Thyroid gland (tissue), 4 donors: ENCODE results near the gene BNIP3. TPM values are rescaled to one million over a fixed set of nuclear protein-coding genes. Genes with fewer than 3 reads are reported as not detected.

Source experiments
- DNase-seq, 2 donors: peaks; one replicate each; pipeline ENCODE4 v3.0.0-alpha.2; 2019
- H3K27ac ChIP-seq, 3 donors: fragments of 200-600 bp; sonication (generic); 1 replicate in 2 of 3; 2 replicates in 1 of 3; pipeline ENCODE4 v1.5.1; 2016 to 2019; ENCODE audit warnings: mild to moderate bottlenecking in 1 of 3, moderate library complexity in 1 of 3
- H3K27me3 ChIP-seq: fragments of 200-600 bp; sonication (generic); one replicate; pipeline ENCODE4 v1.5.1; 2019
- H3K36me3 ChIP-seq, 2 donors: fragments of 200-600 bp; sonication (generic); one replicate each; pipeline ENCODE4 v1.5.1; 2016 to 2019
- H3K4me1 ChIP-seq, 2 donors: fragments of 200-600 bp; sonication (generic); one replicate each; pipeline ENCODE4 v1.5.1; 2017 to 2019
- H3K4me3 ChIP-seq, 3 donors: fragments of 200-600 bp; sonication (generic); replicated peaks in 1 of 3; 1 replicate in 2 of 3; 2 replicates in 1 of 3; pipeline ENCODE4 v1.5.1; 2016; ENCODE audit warnings: mild to moderate bottlenecking in 1 of 3
- H3K9me3 ChIP-seq: fragments of 200-600 bp; sonication (generic); one replicate; pipeline ENCODE4 v1.5.1; 2017
- POLR2A ChIP-seq, 2 donors: fragments of 450-650 bp; IDR thresholded peaks; one replicate each; pipeline ENCODE4 v1.6.1; 2017; ENCODE audit warnings: antibody characterized with exemption in 2 of 2, mild to moderate bottlenecking in 2 of 2, moderate library complexity in 1 of 2
- WGBS, 2 donors: methylation state at CpG; one replicate each; pipeline ENCODE4 v1.1.5; 2017; 5-methylcytosine and 5-hydroxymethylcytosine counted together
- intact Hi-C: fragments of 100-400 bp; cut with DNase I; formaldehyde crosslinking; loops from one replicate; pipeline ENCODE4 v1.15.1; 2023
- total RNA-seq, 4 donors: library from RNA; depleted of rRNA; stranded (reverse); fragments of >200 nt; gene quantifications; one replicate each; pipeline ENCODE4 v1.2.3, GENCODE V29; 2016
- TF ChIP-seq, protein P1 (sequence below), 6 experiments: fragments of 200-600 bp in 3 of 6; fragments of 450-650 bp in 3 of 6; sonication (generic) in 3 of 6; IDR thresholded peaks; one replicate each; pipeline ENCODE4 v1.5.1; 2016 to 2019; ENCODE audit warnings: antibody characterized with exemption in 6 of 6, mild to moderate bottlenecking in 2 of 6, inconsistent platforms in 1 of 6, moderate library complexity in 1 of 6

BNIP3 gene
- total RNA-seq, 4 donors from 2014 or later, result 54.4 to 124 (median 90.2) TPM

DNA sequence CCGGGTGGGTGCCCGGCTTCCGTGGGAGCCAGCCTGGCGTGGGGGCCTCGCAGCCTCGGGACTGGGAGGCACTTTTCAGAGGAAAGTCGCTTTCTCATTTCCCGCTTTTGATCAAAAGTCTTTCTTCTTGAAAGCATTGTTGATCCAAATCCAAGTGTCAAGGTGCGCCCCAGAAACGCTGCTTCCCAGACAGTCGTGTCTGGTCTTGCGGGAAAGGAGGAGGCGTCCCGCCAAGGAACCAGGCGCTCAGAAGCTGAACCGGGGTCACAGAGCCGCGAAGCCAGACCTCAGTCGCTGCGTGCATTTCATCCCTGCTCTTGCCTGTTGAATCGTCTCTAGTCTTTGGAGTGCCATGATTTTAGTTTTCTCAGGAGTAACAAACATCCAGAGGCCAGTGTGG is 1.1 kb upstream of the BNIP3 start:
- H3K4me3 ChIP-seq, result peak overlapping the region in 2 of 3 donors; percentile 50 to 62
- H3K27me3 ChIP-seq, result no peaks in the 10 kb centered on the region
- peaks cover 14 to 23% of the 10 kb centered on the region in 2 donors for H3K4me1 ChIP-seq
- intact Hi-C loops, result no loop called here
- WGBS, 2 donors, result 79 to 81% methylated on average over 13 to 16 of the region's 21 CpGs
- no peak for DNase-seq
- no peak for TF ChIP-seq POLR2A (IDR thresholded peaks at IDR 0.05)
- TF ChIP-seq, protein P1, sequence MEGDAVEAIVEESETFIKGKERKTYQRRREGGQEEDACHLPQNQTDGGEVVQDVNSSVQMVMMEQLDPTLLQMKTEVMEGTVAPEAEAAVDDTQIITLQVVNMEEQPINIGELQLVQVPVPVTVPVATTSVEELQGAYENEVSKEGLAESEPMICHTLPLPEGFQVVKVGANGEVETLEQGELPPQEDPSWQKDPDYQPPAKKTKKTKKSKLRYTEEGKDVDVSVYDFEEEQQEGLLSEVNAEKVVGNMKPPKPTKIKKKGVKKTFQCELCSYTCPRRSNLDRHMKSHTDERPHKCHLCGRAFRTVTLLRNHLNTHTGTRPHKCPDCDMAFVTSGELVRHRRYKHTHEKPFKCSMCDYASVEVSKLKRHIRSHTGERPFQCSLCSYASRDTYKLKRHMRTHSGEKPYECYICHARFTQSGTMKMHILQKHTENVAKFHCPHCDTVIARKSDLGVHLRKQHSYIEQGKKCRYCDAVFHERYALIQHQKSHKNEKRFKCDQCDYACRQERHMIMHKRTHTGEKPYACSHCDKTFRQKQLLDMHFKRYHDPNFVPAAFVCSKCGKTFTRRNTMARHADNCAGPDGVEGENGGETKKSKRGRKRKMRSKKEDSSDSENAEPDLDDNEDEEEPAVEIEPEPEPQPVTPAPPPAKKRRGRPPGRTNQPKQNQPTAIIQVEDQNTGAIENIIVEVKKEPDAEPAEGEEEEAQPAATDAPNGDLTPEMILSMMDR (IDR thresholded peaks at IDR 0.05), result no peak
- no peaks in the 10 kb centered on the region for H3K9me3 ChIP-seq
- H3K36me3 ChIP-seq, result no peaks in the 10 kb centered on the region
- H3K27ac ChIP-seq, result peak overlapping the region in 1 of 3 donors; percentile 52

DNA sequence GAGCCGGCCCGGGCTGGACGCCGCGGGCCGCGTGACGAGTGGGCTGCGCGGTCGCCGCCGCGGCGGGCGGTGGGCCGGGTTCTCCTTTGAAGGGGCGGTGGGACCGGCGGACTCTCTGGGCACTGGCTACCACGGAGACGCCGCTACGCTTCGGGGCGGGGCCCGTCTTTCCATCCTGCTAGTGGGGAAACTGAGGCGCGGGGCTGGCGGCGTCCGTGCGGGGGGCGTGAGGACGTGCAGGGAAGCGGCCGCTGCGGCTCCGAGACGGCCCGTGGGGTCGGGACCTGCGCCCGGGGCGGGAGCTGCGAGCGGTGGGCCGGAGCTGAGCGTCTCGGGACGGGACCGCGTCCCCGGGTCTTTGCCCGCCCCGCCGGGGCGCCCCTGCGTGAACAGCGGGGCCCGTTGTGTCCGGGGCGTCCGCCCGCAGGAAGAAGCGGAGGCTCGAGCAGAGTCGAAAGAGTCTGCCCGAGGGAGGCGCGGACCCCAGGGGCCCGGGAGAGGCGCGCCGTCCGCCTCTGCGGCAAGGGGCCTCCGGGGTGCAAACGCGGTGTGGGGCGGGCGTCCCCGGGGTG is 548 bp upstream of the BNIP3 start:
- Histone ChIP-seq H3K36me3 (no peaks in the 10 kb centered on the region), H3K27me3 (no peaks in the 10 kb centered on the region), H3K4me3 (peak overlapping the region in 2 of 3 donors; percentile 50 to 62), H3K27ac (peak overlapping the region in 1 of 3 donors; percentile 52), H3K4me1 (peaks cover 14 to 23% of the 10 kb centered on the region in 2 donors), H3K9me3 (no peaks in the 10 kb centered on the region)
- no CpG with 5 or more reads among the region's 83 CpGs for WGBS, 2 donors
- TF ChIP-seq, protein P1 (IDR thresholded peaks at IDR 0.05), result no peak
- TF ChIP-seq POLR2A (IDR thresholded peaks at IDR 0.05), result peak in 1 of 2 donors; percentile 80
- intact Hi-C loops, result no loop called here
- DNase-seq, result no peak

DNA sequence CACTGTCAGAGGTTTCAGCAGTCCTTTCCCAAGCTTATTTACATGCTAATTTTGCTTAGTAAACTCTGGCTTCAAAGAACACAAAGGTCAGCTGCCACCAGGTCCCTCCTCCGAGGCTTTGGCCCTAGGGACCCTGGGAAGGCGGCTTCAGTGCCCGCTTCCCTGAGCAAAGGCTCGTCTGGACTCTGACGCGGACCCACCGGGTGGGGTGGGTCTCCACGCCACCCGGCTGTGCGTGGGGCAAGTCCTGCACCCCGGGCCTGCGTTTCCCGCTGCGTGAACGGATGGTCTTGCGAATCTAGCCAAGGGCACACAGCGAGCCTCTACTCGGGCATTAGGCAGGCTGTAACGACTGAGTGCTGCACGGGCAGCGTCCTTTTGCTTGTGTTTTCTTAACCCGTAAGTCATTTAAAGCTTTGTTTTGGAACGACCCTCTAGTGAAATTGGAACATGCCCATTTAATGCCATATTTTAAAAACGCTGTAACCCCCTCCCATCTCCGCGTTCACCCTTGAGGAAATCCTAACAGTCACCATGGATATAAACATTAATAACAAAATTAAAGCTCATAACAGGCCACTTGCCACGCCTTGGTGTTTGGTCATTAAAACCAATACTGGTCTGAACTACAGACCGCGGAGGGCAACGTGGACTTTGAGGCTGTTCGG is 828 bp downstream of the BNIP3 start:
- Histone ChIP-seq H3K4me1 (peaks cover 14 to 23% of the 10 kb centered on the region in 2 donors), H3K4me3 (peak overlapping the region; percentile 88 to 99 (median 92)), H3K27ac (peak overlapping the region in 2 of 3 donors; percentile 44 to 69), H3K9me3 (no peaks in the 10 kb centered on the region), H3K36me3 (no peaks in the 10 kb centered on the region), H3K27me3 (no peaks in the 10 kb centered on the region)
- DNase-seq, result peak; percentile 28 to 33
- WGBS, 2 donors, result 5 to 12% methylated on average over 16 to 27 of the region's 31 CpGs
- TF ChIP-seq, protein P1 (IDR thresholded peaks at IDR 0.05), result no peak
- TF ChIP-seq POLR2A (IDR thresholded peaks at IDR 0.05), result no peak
- intact Hi-C loops, result no loop called here

DNA sequence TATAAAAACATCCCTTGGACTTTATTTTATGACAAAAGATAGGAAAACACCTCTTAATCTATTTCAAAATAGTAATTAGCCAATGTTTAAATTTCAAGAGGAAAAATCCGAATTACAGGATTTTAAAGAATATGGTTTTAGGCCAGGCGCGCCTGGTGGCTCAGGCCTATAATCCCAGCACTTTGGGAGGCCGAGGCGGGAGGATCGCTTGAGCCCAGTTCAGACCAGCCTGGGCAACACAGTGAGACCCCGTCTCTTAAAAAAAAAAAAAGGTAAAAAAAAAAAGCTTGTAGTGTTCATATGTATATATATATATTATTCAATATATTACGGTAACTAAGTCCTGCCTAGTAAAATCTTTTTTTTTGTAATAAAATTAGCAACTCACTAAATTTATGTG is 1.4 kb downstream of the BNIP3 start:
- intact Hi-C loops, result no loop called here
- H3K4me1 ChIP-seq, result peaks cover 14 to 23% of the 10 kb centered on the region in 2 donors
- H3K9me3 ChIP-seq, result no peaks in the 10 kb centered on the region
- H3K4me3 ChIP-seq, result peak overlapping the region in 1 of 3 donors; percentile 8
- WGBS, 2 donors, result 93 to 94% methylated on average over 8 of the region's 8 CpGs
- H3K36me3 ChIP-seq, result no peaks in the 10 kb centered on the region
- DNase-seq, result no peak
- H3K27ac ChIP-seq, result no peak overlapping the region
- no peaks in the 10 kb centered on the region for H3K27me3 ChIP-seq
- TF ChIP-seq, protein P1 (IDR thresholded peaks at IDR 0.05), result no peak
- TF ChIP-seq POLR2A (IDR thresholded peaks at IDR 0.05), result no peak

DNA sequence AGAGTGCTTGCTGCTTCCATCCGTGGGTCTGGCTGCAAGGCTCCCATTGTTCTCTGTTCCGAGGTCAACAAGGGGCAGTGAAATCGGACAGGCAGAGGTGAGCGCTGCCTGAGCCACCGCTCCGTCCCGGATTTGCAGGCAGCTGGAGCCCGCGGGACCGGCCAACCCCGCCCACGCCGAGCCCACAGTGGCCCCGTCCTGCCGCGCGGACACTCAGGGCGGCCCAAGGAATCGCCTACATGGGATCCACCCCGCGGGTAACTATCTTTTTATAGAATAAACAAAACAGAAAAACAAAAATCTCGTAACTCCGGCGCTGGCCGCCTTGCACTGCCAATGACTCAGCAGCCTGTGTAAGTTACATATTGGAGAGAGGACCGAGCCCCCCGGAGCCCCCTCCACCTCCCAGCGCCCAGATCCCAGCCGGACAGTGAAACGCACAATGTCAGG is 1.9 kb downstream of the BNIP3 start:
- DNase-seq, result no peak
- H3K4me3 ChIP-seq, result peak overlapping the region in 1 of 3 donors; percentile 8
- TF ChIP-seq, protein P1 (IDR thresholded peaks at IDR 0.05), result no peak
- TF ChIP-seq POLR2A (IDR thresholded peaks at IDR 0.05), result no peak
- no peaks in the 10 kb centered on the region for H3K27me3 ChIP-seq
- H3K27ac ChIP-seq, result no peak overlapping the region
- H3K9me3 ChIP-seq, result no peaks in the 10 kb centered on the region
- intact Hi-C loops, result no loop called here
- 41 to 53% methylated on average over 30 of the region's 30 CpGs for WGBS, 2 donors
- peaks cover 14 to 23% of the 10 kb centered on the region in 2 donors for H3K4me1 ChIP-seq
- H3K36me3 ChIP-seq, result no peaks in the 10 kb centered on the region
